K562 (cell line): Measurements from ENCODE around the gene DYRK1A. TPM values are rescaled to one million over a fixed set of nuclear protein-coding genes. Genes with fewer than 3 reads are reported as not detected.

Source experiments
- CREBBP ChIP-seq: IDR thresholded peaks from one replicate; pipeline ENCODE4 v1.6.1; 2012; ENCODE audit warnings: low read depth, mild to moderate bottlenecking, control low read depth, inconsistent platforms, low read length
- DNMT1 ChIP-seq: fragments of 450-650 bp; IDR thresholded peaks from 2 replicates; pipeline ENCODE4 v1.6.1; 2016; ENCODE audit warnings: antibody characterized with exemption, mild to moderate bottlenecking
- DPF2 ChIP-seq: fragments of 450-650 bp; IDR thresholded peaks from 2 replicates; pipeline ENCODE4 v1.6.1; 2016
- KLF10 ChIP-seq: fragments of 250-450 bp; sonication (Bioruptor Pico); IDR thresholded peaks from 2 replicates; pipeline ENCODE4 v1.6.1; 2021; ENCODE audit warnings: matching md5 sums
- LCOR ChIP-seq: sonication (generic); formaldehyde crosslinking; IDR thresholded peaks from 2 replicates; pipeline ENCODE4 v1.8.0; 2022; ENCODE audit warnings: mild to moderate bottlenecking, missing genetic modification reagents
- NBN ChIP-seq: fragments of 450-650 bp; IDR thresholded peaks from 2 replicates; pipeline ENCODE4 v1.6.1; 2016; ENCODE audit warnings: low read depth, mild to moderate bottlenecking
- NFXL1 ChIP-seq: fragments of 450-650 bp; formaldehyde crosslinking; IDR thresholded peaks from 2 replicates; pipeline ENCODE4 v1.4.0; 2021; ENCODE audit warnings: mild to moderate bottlenecking
- POLR3G ChIP-seq: IDR thresholded peaks from 2 replicates; pipeline ENCODE4 v1.6.1; 2011; ENCODE audit not compliant: insufficient read length, insufficient replicate concordance; ENCODE audit errors: extremely low read depth
- SLC30A9 ChIP-seq: fragments of 250-450 bp; sonication (Bioruptor Pico); IDR thresholded peaks from 2 replicates; pipeline ENCODE4 v1.8.0; 2022; ENCODE audit warnings: mild to moderate bottlenecking, moderate library complexity
- ZNF431 ChIP-seq: sonication (generic); formaldehyde crosslinking; IDR thresholded peaks from 2 replicates; pipeline ENCODE4 v1.8.0; 2022; ENCODE audit warnings: mild to moderate bottlenecking, missing genetic modification reagents
- ZNF644 ChIP-seq: fragments of 200-800 bp; sonication (Bioruptor generic); IDR thresholded peaks from 2 replicates; pipeline ENCODE4 v1.6.1; 2016; ENCODE audit warnings: low read depth, missing genetic modification characterization, missing compliant biosample characterization
- ZNF76 ChIP-seq: fragments of 250-450 bp; sonication (Bioruptor Pico); IDR thresholded peaks from 2 replicates; pipeline ENCODE4 v1.4.0; 2020; ENCODE audit warnings: mild to moderate bottlenecking, moderate library complexity, borderline replicate concordance
- ZNF766 ChIP-seq: fragments of 200-800 bp; sonication (Bioruptor generic); conservative IDR thresholded peaks from 2 replicates; pipeline ENCODE4 v1.6.1; 2016; ENCODE audit warnings: missing genetic modification characterization, missing compliant biosample characterization
- polyA plus RNA-seq, 8 experiments: library from polyadenylated mRNA; depleted of rRNA in 4 of 8; stranded (reverse) in 5 of 8; unstranded in 3 of 8; fragments of >200 nt; fragmentation: Nextera tagmentation in 2 of 8; fragmentation: Illumina TruSeq in 1 of 8; extraction: Ambion mirVana in 2 of 8; extraction: Trizol in 1 of 8; gene quantifications; 2 replicates each; pipeline versions ENCODE4 v1.2.1 to v1.2.3, GENCODE V29; 2011 to 2014; ENCODE audit warnings: inconsistent platforms in 1 of 8, missing spikeins in 1 of 8
- total RNA-seq, 7 experiments: library from RNA; depleted of rRNA in 6 of 7; stranded (reverse); fragments of >200 nt in 6 of 7; fragmentation: Illumina TruSeq in 2 of 7; extraction: Trizol in 2 of 7; gene quantifications; 2 replicates each; pipeline versions ENCODE4 v1.2.1 to v1.2.3, GENCODE V29; 2011 to 2021; ENCODE audit warnings: low replicate concordance in 1 of 7
- TF ChIP-seq, protein P1 (sequence below): sonication (generic); formaldehyde crosslinking; IDR thresholded peaks from 2 replicates; pipeline ENCODE4 v1.8.1; 2023; ENCODE audit warnings: mild to moderate bottlenecking, missing genetic modification reagents
- TF ChIP-seq, protein P2 (sequence below): fragments of 250-450 bp; sonication (Bioruptor Pico); IDR thresholded peaks from 2 replicates; pipeline ENCODE4 v1.4.0; 2020; ENCODE audit warnings: mild to moderate bottlenecking, moderate library complexity
- TF ChIP-seq, protein P3 (sequence below): IDR thresholded peaks from 2 replicates; pipeline ENCODE4 v1.6.1; 2016; ENCODE audit warnings: missing genetic modification characterization, missing compliant biosample characterization
- TF ChIP-seq, protein P4 (sequence below): fragments of 450-650 bp; IDR thresholded peaks from 2 replicates; pipeline ENCODE4 v1.6.1; 2014; ENCODE audit warnings: low read depth, mild to moderate bottlenecking, moderate library complexity, borderline replicate concordance

DYRK1A gene
- total and polyA plus RNA-seq, 9 of the 15 experiments (the other 6 are each of a cell fraction or from before 2014, with no cell fraction given) = 3.7 to 64.8 (median 42.3) TPM

DNA sequence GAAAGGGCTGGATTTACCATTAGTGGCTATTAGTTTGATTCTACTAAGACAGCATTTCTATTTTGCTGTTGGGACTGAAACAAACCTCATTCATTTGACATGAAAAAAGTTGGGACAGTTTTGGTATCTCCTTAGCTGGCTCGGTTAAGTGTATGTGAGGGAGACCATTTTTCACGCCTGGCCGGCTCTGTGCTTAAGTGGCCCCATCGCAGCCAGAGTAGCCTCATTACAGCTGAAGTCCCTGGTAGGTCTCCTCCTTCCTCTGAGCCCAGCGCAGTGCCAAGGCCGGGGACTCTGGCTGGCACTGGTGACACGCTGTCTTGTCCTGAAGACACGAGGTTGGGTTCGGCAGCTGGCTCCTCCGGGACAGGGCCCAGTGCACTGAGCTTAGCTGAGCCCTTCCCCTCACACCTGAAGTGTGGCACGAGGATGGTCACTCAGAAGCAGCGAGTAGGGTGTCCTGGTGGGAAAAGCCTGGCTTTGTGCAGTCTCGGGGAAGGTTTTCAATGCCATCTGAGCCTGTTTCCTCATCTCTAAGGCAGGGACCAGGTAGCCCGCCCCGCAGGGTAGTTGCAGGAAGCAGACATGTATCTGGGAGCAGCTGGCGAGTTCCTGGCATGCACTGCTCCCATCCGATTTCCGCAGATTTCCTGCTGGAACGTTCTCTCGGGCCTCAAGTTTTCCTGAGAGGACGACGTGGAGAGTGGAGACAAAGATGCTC, 196.5 kb downstream of the DYRK1A start (continued):
- TF ChIP-seq, protein P1, sequence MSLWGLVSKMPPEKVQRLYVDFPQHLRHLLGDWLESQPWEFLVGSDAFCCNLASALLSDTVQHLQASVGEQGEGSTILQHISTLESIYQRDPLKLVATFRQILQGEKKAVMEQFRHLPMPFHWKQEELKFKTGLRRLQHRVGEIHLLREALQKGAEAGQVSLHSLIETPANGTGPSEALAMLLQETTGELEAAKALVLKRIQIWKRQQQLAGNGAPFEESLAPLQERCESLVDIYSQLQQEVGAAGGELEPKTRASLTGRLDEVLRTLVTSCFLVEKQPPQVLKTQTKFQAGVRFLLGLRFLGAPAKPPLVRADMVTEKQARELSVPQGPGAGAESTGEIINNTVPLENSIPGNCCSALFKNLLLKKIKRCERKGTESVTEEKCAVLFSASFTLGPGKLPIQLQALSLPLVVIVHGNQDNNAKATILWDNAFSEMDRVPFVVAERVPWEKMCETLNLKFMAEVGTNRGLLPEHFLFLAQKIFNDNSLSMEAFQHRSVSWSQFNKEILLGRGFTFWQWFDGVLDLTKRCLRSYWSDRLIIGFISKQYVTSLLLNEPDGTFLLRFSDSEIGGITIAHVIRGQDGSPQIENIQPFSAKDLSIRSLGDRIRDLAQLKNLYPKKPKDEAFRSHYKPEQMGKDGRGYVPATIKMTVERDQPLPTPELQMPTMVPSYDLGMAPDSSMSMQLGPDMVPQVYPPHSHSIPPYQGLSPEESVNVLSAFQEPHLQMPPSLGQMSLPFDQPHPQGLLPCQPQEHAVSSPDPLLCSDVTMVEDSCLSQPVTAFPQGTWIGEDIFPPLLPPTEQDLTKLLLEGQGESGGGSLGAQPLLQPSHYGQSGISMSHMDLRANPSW (CRISPR knock-in tag) = peak; percentile 77; the same call in 1 of the 2 replicates
- 0 out of 2 replicates have a peak, but pooled peaks have one; percentile 3 for TF ChIP-seq ZNF644 (tag)
- no peak for TF ChIP-seq POLR3G
- TF ChIP-seq, protein P2, sequence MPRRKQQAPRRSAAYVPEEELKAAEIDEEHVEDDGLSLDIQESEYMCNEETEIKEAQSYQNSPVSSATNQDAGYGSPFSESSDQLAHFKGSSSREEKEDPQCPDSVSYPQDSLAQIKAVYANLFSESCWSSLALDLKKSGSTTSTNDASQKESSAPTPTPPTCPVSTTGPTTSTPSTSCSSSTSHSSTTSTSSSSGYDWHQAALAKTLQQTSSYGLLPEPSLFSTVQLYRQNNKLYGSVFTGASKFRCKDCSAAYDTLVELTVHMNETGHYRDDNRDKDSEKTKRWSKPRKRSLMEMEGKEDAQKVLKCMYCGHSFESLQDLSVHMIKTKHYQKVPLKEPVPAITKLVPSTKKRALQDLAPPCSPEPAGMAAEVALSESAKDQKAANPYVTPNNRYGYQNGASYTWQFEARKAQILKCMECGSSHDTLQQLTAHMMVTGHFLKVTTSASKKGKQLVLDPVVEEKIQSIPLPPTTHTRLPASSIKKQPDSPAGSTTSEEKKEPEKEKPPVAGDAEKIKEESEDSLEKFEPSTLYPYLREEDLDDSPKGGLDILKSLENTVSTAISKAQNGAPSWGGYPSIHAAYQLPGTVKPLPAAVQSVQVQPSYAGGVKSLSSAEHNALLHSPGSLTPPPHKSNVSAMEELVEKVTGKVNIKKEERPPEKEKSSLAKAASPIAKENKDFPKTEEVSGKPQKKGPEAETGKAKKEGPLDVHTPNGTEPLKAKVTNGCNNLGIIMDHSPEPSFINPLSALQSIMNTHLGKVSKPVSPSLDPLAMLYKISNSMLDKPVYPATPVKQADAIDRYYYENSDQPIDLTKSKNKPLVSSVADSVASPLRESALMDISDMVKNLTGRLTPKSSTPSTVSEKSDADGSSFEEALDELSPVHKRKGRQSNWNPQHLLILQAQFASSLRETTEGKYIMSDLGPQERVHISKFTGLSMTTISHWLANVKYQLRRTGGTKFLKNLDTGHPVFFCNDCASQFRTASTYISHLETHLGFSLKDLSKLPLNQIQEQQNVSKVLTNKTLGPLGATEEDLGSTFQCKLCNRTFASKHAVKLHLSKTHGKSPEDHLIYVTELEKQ (CRISPR knock-in tag) = no peak
- TF ChIP-seq, protein P3, sequence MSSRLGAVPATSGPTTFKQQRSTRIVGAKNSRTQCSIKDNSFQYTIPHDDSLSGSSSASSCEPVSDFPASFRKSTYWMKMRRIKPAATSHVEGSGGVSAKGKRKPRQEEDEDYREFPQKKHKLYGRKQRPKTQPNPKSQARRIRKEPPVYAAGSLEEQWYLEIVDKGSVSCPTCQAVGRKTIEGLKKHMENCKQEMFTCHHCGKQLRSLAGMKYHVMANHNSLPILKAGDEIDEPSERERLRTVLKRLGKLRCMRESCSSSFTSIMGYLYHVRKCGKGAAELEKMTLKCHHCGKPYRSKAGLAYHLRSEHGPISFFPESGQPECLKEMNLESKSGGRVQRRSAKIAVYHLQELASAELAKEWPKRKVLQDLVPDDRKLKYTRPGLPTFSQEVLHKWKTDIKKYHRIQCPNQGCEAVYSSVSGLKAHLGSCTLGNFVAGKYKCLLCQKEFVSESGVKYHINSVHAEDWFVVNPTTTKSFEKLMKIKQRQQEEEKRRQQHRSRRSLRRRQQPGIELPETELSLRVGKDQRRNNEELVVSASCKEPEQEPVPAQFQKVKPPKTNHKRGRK (tag) = no peak
- TF ChIP-seq, protein P4, sequence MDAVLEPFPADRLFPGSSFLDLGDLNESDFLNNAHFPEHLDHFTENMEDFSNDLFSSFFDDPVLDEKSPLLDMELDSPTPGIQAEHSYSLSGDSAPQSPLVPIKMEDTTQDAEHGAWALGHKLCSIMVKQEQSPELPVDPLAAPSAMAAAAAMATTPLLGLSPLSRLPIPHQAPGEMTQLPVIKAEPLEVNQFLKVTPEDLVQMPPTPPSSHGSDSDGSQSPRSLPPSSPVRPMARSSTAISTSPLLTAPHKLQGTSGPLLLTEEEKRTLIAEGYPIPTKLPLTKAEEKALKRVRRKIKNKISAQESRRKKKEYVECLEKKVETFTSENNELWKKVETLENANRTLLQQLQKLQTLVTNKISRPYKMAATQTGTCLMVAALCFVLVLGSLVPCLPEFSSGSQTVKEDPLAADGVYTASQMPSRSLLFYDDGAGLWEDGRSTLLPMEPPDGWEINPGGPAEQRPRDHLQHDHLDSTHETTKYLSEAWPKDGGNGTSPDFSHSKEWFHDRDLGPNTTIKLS = no peak
- no peak for TF ChIP-seq KLF10
- peak; percentile 81 for TF ChIP-seq ZNF766 (CRISPR knock-in tag)
- TF ChIP-seq CREBBP = no peak
- no peak; the same call in 1 of the 2 replicates for TF ChIP-seq LCOR (CRISPR knock-in tag)
- peak; percentile 3; the same call in 1 of the 2 replicates for TF ChIP-seq ZNF431 (CRISPR knock-in tag)
- no peak for TF ChIP-seq NBN
- TF ChIP-seq NFXL1 (CRISPR knock-in tag) = no peak
- no peak for TF ChIP-seq DNMT1
- TF ChIP-seq SLC30A9 (CRISPR knock-in tag) = no peak
- TF ChIP-seq DPF2 = no peak
- TF ChIP-seq ZNF76 (CRISPR knock-in tag) = no peak
